PC-9 (cell line): ENCODE data around the gene AKAP8L. TPM values are rescaled to one million over a fixed set of nuclear protein-coding genes. Genes with fewer than 3 reads are reported as not detected.
A peak's percentile ranks its signal among the peaks of the same experiment; 100 is the strongest.

Source experiments
- BruUV-seq: library from RNA; stranded (reverse); fragments of 400-500 nt; replicated peaks from 2 replicates; lab custom pipeline; 2021; lab: Mats Ljungman, UMichigan
- CTCF ChIA-PET: fragments of 300-600 bp; sonication (Branson Sonifier 250); formaldehyde crosslinking; loops from one replicate; lab custom pipeline; 2022; ENCODE audit warnings: antibody characterized with exemption; lab: Charles Lee
- POLR2A ChIA-PET: fragments of 300-600 bp; sonication (Branson Sonifier 250); formaldehyde crosslinking; loops from one replicate; lab custom pipeline; 2022; ENCODE audit warnings: antibody characterized with exemption; ENCODE audit not compliant: unreplicated experiment; lab: Charles Lee
- DNase-seq, 2 experiments: peaks; one replicate each; pipeline versions ENCODE4 v3.0.0 to v3.0.0-alpha.2; 2015 to 2022; ENCODE audit warnings: mixed read lengths in 1 of 2
- H2AFZ ChIP-seq: fragments of 200-600 bp; sonication (generic); 2 replicates; pipeline ENCODE4 v1.8.1; 2017; ENCODE audit warnings: antibody characterized with exemption
- H3F3A ChIP-seq: fragments of 200-600 bp; sonication (generic); 2 replicates; pipeline ENCODE4 v1.8.1; 2017; ENCODE audit warnings: antibody characterized with exemption, mild to moderate bottlenecking, low read depth; ENCODE audit not compliant: insufficient read depth
- H3K27ac ChIP-seq: fragments of 200-600 bp; sonication (generic); 2 replicates; pipeline ENCODE4 v1.6.1; 2016; ENCODE audit warnings: mixed run types
- H3K27me3 ChIP-seq: fragments of 200-600 bp; sonication (generic); 2 replicates; pipeline ENCODE4 v1.6.1; 2016; ENCODE audit warnings: low read depth, mixed run types; ENCODE audit not compliant: insufficient read depth
- H3K36me3 ChIP-seq: fragments of 200-600 bp; sonication (generic); 2 replicates; pipeline ENCODE4 v1.6.1; 2016; ENCODE audit warnings: low read depth, mixed run types
- H3K4me1 ChIP-seq: fragments of 200-600 bp; sonication (generic); replicated peaks from 2 replicates; pipeline ENCODE4 v1.6.1; 2016; ENCODE audit warnings: mixed run types; ENCODE audit not compliant: insufficient read depth
- H3K4me2 ChIP-seq: fragments of 200-600 bp; sonication (generic); 2 replicates; pipeline ENCODE4 v1.6.1; 2017; ENCODE audit warnings: mixed run types
- H3K4me3 ChIP-seq: fragments of 200-600 bp; sonication (generic); 2 replicates; pipeline ENCODE4 v1.6.1; 2016; ENCODE audit warnings: mixed run types
- H3K79me2 ChIP-seq: fragments of 200-600 bp; sonication (generic); 2 replicates; pipeline ENCODE4 v1.6.1; 2017; ENCODE audit warnings: low read depth, mixed run types
- H3K9me2 ChIP-seq: fragments of 200-600 bp; sonication (generic); 2 replicates; pipeline ENCODE4 v1.8.1; 2017; ENCODE audit warnings: mild to moderate bottlenecking; ENCODE audit not compliant: insufficient read depth
- H3K9me3 ChIP-seq: fragments of 200-600 bp; sonication (generic); 2 replicates; pipeline ENCODE4 v1.8.1; 2016; ENCODE audit warnings: low read depth; ENCODE audit not compliant: insufficient read depth
- H4K20me1 ChIP-seq: fragments of 200-600 bp; sonication (generic); 2 replicates; pipeline ENCODE4 v1.8.1; 2017; ENCODE audit not compliant: insufficient read depth
- EZH2 ChIP-seq: fragments of 200-600 bp; sonication (generic); IDR thresholded peaks from 2 replicates; pipeline ENCODE4 v1.8.0; 2017; ENCODE audit warnings: antibody characterized with exemption, low read depth
- intact Hi-C: fragments of 100-400 bp; cut with micrococcal nuclease; formaldehyde crosslinking; loops from one replicate; pipeline ENCODE4 v1.10.0; 2022; ENCODE audit not compliant: unreplicated experiment
- total RNA-seq: library from RNA; stranded (reverse); gene quantifications from 2 replicates; pipeline ENCODE4 v1.2.3, GENCODE V29; 2021
- TF ChIP-seq, protein P1 (sequence below): fragments of 200-600 bp; sonication (generic); conservative IDR thresholded peaks from 2 replicates; pipeline ENCODE4 v1.6.1; 2017; ENCODE audit warnings: mixed run types, antibody characterized with exemption, mild to moderate bottlenecking, moderate library complexity

Gene AKAP8L
- total RNA-seq, 1 experiment from 2014 or later, result 49.9 TPM

DNA sequence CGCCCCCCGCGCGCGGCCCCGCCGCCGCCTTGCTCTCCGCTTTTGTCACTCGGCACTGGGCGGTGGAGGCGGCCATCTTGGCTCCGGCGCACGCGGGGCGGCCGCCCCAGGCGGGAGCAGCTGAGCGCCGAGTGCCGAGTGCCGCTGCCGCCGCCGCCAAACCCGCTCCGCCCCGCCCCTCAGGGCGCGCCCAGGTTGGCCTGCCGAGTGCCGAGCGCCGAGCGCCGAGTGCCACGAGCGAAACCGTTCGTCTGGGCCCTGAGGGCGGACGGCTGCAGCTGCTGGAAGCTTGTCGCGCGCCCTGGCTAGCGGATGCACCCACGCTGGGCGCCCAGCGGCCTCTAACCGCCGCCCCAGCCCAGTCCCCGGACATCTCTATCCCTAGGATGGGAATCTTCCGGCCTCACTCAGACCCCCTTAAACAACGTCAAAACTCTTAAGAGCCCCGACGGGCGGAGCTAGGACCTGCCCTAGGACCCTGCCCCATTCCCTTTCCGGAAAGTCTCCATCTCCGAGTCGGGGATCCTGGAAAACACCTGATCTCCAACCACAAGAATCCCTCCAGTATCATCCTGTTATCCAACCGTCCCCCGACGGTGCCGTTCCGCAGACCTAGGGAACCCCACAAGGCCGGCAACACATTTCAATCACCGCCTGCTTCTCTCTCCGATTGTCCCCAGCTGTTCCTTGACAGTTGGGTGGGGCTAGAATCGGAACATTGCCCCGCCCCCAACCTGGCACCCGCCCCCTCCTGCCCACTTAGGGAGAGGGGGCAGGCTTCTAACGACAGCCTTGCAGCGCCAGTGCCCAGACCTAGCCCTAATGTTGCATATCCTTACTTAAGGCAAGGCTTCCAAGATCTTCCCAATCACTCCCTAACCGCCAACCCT lies 14.1 kb upstream of the AKAP8L start:
- Histone ChIP-seq H3K4me2 (peak overlapping the region; percentile 90), H3K36me3 (no peaks in the 10 kb centered on the region), H3K27me3 (no peaks in the 10 kb centered on the region), H3K4me3 (peak overlapping the region; percentile 95), H3K9me2 (no peaks in the 10 kb centered on the region), H3K27ac (0 out of 2 replicates have a peak overlapping the region, but pooled peaks have one; percentile 13), H2AFZ (peak overlapping the region; percentile 89), H3F3A (peaks cover 8% of the 10 kb centered on the region; the same call in 1 of the 2 replicates), H3K9me3 (no peaks in the 10 kb centered on the region), H3K4me1 (peaks cover 12% of the 10 kb centered on the region), H4K20me1 (peaks cover 18% of the 10 kb centered on the region), H3K79me2 (peaks cover 39% of the 10 kb centered on the region)
- ChIA-PET CTCF (interaction anchor here (0.6 kb wide), 1 partner anchor 123 kb away, joined by 6 read pairs; no protein-coding TSS in a partner anchor), POLR2A (interaction anchor here (0.5 kb wide), 1 partner anchor 214 kb away, joined by 3 read pairs; no protein-coding TSS in a partner anchor)
- no TSS peak for BruUV-seq
- TF ChIP-seq EZH2, result no peak
- intact Hi-C loops, result no loop called here
- peak; percentile 74 to 91 for DNase-seq

DNA sequence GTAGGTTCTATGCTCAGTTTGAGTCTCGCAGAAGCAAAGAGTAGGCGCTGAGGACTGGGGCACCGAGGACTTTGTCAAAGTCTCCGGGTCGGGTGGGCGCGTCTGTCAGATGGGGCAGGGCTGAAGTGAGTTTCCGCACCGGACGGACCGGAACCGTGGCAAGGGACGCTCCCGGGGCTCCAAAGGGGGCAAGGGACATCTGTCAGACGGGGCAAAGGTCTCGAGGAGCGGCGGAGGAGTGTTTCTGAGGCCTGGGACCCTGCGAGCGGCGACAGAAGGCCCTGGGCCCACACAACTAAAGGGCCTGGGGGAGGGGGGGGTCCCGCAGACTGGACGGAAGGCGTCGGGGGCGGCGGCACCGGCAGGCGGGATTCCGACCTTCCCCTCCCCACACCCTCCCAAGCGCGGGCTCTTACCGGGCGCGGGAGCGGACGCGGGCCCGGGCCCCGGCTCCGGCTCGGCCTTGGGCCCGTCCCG lies 13.3 kb upstream of the AKAP8L start:
- Histone ChIP-seq H3K4me1 (peaks cover 12% of the 10 kb centered on the region), H4K20me1 (peaks cover 18% of the 10 kb centered on the region), H3K9me2 (no peaks in the 10 kb centered on the region), H3K27ac (no peak overlapping the region), H3K79me2 (peaks cover 39% of the 10 kb centered on the region), H3K4me3 (peak overlapping the region; percentile 84), H3F3A (peaks cover 8% of the 10 kb centered on the region; the same call in 1 of the 2 replicates), H3K27me3 (no peaks in the 10 kb centered on the region), H3K4me2 (peak overlapping the region; percentile 96), H3K9me3 (no peaks in the 10 kb centered on the region), H2AFZ (no peak overlapping the region), H3K36me3 (no peaks in the 10 kb centered on the region)
- intact Hi-C loops, result no loop called here
- CTCF ChIA-PET, result interaction anchor here (0.6 kb wide), 1 partner anchor 124 kb away, joined by 6 read pairs; no protein-coding TSS in a partner anchor
- no TSS peak for BruUV-seq
- DNase-seq, result no peak
- POLR2A ChIA-PET, result no interaction called here
- TF ChIP-seq, protein P1, sequence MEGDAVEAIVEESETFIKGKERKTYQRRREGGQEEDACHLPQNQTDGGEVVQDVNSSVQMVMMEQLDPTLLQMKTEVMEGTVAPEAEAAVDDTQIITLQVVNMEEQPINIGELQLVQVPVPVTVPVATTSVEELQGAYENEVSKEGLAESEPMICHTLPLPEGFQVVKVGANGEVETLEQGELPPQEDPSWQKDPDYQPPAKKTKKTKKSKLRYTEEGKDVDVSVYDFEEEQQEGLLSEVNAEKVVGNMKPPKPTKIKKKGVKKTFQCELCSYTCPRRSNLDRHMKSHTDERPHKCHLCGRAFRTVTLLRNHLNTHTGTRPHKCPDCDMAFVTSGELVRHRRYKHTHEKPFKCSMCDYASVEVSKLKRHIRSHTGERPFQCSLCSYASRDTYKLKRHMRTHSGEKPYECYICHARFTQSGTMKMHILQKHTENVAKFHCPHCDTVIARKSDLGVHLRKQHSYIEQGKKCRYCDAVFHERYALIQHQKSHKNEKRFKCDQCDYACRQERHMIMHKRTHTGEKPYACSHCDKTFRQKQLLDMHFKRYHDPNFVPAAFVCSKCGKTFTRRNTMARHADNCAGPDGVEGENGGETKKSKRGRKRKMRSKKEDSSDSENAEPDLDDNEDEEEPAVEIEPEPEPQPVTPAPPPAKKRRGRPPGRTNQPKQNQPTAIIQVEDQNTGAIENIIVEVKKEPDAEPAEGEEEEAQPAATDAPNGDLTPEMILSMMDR, result no peak
- no peak for TF ChIP-seq EZH2

DNA sequence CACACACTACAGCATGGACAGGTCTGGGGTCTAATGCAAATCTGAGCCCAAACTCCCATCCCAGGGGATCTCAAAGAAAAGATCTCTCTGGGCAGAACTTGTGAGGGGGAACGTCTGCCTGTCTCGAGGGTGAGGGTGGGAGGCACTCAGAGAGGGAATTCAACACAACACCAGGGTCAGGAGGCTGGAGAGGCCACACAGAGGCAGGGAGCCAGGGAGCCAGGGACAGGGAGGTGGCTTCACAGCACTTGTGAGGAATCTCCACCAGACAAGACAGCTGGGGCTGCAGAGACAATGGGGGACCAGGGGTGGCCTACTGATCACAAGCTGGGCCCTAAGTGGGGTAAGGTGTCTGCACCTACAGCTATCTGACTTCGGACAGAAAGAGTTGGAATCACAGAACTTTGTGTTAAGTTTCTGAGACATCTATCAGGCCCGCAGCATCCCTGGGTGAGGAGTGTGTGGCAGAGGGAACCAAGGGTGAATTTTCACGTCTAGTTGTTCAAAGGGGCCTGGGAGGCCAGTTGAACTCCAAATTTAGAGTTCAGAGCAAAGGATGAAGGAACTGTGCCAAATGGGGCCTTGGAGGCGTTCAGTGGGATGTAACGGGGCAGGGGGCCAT lies 12.7 kb upstream of the AKAP8L start:
- H3K27ac ChIP-seq, result no peak overlapping the region
- intact Hi-C loops, result no loop called here
- peaks cover 13% of the 10 kb centered on the region; the same call in 1 of the 2 replicates for H3F3A ChIP-seq
- CTCF ChIA-PET, result no interaction called here
- H3K9me2 ChIP-seq, result no peaks in the 10 kb centered on the region
- no peak for TF ChIP-seq EZH2
- TF ChIP-seq, protein P1, result no peak
- H3K4me3 ChIP-seq, result peak overlapping the region; percentile 84
- BruUV-seq, result TSS peak; percentile 66
- H2AFZ ChIP-seq, result no peak overlapping the region
- peaks cover 39% of the 10 kb centered on the region for H3K79me2 ChIP-seq
- peaks cover 18% of the 10 kb centered on the region for H4K20me1 ChIP-seq
- peak overlapping the region; percentile 96 for H3K4me2 ChIP-seq
- no peaks in the 10 kb centered on the region for H3K9me3 ChIP-seq
- POLR2A ChIA-PET, result no interaction called here
- peaks cover 4% of the 10 kb centered on the region; the same call in 1 of the 2 replicates for H3K36me3 ChIP-seq
- no peaks in the 10 kb centered on the region for H3K27me3 ChIP-seq
- H3K4me1 ChIP-seq, result peaks cover 12% of the 10 kb centered on the region
- no peak for DNase-seq
